Suprapubic skin (tissue), 3 donors: ENCODE measurements around the gene ATL1.

Experiments used
- POLR2AphosphoS5 ChIP-seq, 3 donors: sonication (generic); formaldehyde crosslinking; IDR thresholded peaks; one replicate each; pipeline ENCODE4 v1.6.1; 2017; ENCODE audit warnings: antibody characterized with exemption in 3 of 3
- TF ChIP-seq, protein P1 (sequence below), 2 donors: fragments of 200-600 bp in 1 of 2; fragments of 450-650 bp in 1 of 2; sonication (generic) in 1 of 2; IDR thresholded peaks; one replicate each; pipeline ENCODE4 v1.5.1; 2016 to 2019; ENCODE audit warnings: antibody characterized with exemption in 2 of 2, mild to moderate bottlenecking in 1 of 2, moderate library complexity in 1 of 2

DNA sequence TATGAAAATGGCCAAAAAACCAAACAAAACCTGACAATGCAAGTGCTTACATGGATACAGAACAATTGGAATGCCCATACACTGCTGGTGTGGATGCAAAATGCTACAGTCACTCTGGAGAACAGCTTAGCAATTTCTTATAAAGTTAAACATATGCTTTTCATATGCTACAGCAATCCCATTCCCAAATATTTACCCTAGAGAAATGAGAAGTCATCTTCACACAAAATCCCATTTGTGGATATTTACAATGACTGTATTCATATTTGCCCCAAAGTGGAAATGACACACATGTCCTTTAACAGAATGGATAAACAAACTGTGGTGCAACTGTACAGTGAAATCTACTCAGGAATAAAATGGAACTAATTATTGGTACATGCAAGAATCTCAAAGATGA lies 87.8 kb downstream of the ATL1 start:
- TF ChIP-seq POLR2AphosphoS5 (IDR thresholded peaks at IDR 0.05) = no peak
- TF ChIP-seq, protein P1, sequence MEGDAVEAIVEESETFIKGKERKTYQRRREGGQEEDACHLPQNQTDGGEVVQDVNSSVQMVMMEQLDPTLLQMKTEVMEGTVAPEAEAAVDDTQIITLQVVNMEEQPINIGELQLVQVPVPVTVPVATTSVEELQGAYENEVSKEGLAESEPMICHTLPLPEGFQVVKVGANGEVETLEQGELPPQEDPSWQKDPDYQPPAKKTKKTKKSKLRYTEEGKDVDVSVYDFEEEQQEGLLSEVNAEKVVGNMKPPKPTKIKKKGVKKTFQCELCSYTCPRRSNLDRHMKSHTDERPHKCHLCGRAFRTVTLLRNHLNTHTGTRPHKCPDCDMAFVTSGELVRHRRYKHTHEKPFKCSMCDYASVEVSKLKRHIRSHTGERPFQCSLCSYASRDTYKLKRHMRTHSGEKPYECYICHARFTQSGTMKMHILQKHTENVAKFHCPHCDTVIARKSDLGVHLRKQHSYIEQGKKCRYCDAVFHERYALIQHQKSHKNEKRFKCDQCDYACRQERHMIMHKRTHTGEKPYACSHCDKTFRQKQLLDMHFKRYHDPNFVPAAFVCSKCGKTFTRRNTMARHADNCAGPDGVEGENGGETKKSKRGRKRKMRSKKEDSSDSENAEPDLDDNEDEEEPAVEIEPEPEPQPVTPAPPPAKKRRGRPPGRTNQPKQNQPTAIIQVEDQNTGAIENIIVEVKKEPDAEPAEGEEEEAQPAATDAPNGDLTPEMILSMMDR (IDR thresholded peaks at IDR 0.05) = no peak
